A673 (cell line): ENCODE results near the gene NOP14. TPM values are rescaled to one million over a fixed set of nuclear protein-coding genes. Genes with fewer than 3 reads are reported as not detected.
"Not testable (repeated sequence)": the region's sequence is repeated elsewhere in the genome, so short reads cannot be mapped to it uniquely, and the experiment has no call there.

ENCODE experiments used
- BruUV-seq: library from RNA; stranded (reverse); fragments of 400-500 nt; replicated peaks from 2 replicates; lab custom pipeline; 2021; lab: Mats Ljungman, UMichigan
- CTCF ChIA-PET: fragments of 300-600 bp; sonication (Branson Sonifier 250); formaldehyde crosslinking; loops from one replicate; lab custom pipeline; 2022; ENCODE audit warnings: antibody characterized with exemption; lab: Charles Lee
- POLR2A ChIA-PET: fragments of 300-600 bp; sonication (Branson Sonifier 250); formaldehyde crosslinking; loops from one replicate; lab custom pipeline; 2022; ENCODE audit warnings: antibody characterized with exemption; ENCODE audit not compliant: low non-redundant PET; lab: Charles Lee
- DNase-seq: peaks from one replicate; pipeline ENCODE4 v3.0.0-alpha.2; 2015; ENCODE audit warnings: low spot score
- H3K27ac ChIP-seq: fragments of 200-600 bp; sonication (generic); 2 replicates; pipeline ENCODE4 v1.5.1; 2016; ENCODE audit warnings: mixed run types, low read depth, mild to moderate bottlenecking, mixed read lengths, antibody characterized with exemption, low read length; ENCODE audit not compliant: poor library complexity, severe bottlenecking
- H3K27me3 ChIP-seq: fragments of 200-600 bp; sonication (generic); replicated peaks from 2 replicates; pipeline ENCODE4 v1.6.1; 2017; ENCODE audit warnings: mixed run types, low read depth, mild to moderate bottlenecking, mixed read lengths, antibody characterized with exemption, low read length; ENCODE audit not compliant: insufficient read depth, poor library complexity
- H3K36me3 ChIP-seq: fragments of 200-600 bp; sonication (generic); 2 replicates; pipeline ENCODE4 v1.6.1; 2016; ENCODE audit warnings: mixed run types, mild to moderate bottlenecking, mixed read lengths, antibody characterized with exemption, low read length; ENCODE audit not compliant: insufficient read depth, poor library complexity, severe bottlenecking
- H3K4me1 ChIP-seq: fragments of 200-600 bp; sonication (generic); 2 replicates; pipeline ENCODE4 v1.6.1; 2017; ENCODE audit warnings: mixed run types, mild to moderate bottlenecking, mixed read lengths, antibody characterized with exemption, low read length; ENCODE audit not compliant: insufficient read depth, poor library complexity, severe bottlenecking
- H3K4me3 ChIP-seq: fragments of 200-600 bp; sonication (generic); 2 replicates; pipeline ENCODE4 v1.5.1; 2016; ENCODE audit warnings: low read depth, mixed run types, mild to moderate bottlenecking, mixed read lengths, low read length; ENCODE audit not compliant: poor library complexity, severe bottlenecking
- H3K9me3 ChIP-seq: fragments of 200-600 bp; sonication (generic); 2 replicates; pipeline ENCODE4 v1.6.1; 2016; ENCODE audit warnings: mixed run types, low read depth, mild to moderate bottlenecking, mixed read lengths, antibody characterized with exemption, low read length; ENCODE audit not compliant: poor library complexity, severe bottlenecking
- EZH2 ChIP-seq: fragments of 200-600 bp; sonication (generic); IDR thresholded peaks from 2 replicates; pipeline ENCODE4 v1.6.1; 2017; ENCODE audit warnings: borderline replicate concordance, low read depth, mild to moderate bottlenecking, mixed read lengths, antibody characterized with exemption, low read length; ENCODE audit not compliant: poor library complexity, severe bottlenecking
- intact Hi-C: fragments of 100-400 bp; cut with micrococcal nuclease; formaldehyde crosslinking; loops from one replicate; pipeline ENCODE4 v1.10.0; 2022; ENCODE audit not compliant: unreplicated experiment
- total RNA-seq: library from RNA; stranded (reverse); gene quantifications from 2 replicates; pipeline ENCODE4 v1.2.3, GENCODE V29; 2021
- TF ChIP-seq, protein P1 (sequence below): fragments of 300-800, 200-600 bp; sonication (generic); conservative IDR thresholded peaks from 2 replicates; pipeline ENCODE4 v1.5.1; 2017; ENCODE audit warnings: low read depth, mild to moderate bottlenecking, antibody characterized with exemption, low read length, moderate library complexity, mixed read lengths

NOP14 gene
- total RNA-seq, 1 experiment from 2014 or later: 69.9 TPM

DNA sequence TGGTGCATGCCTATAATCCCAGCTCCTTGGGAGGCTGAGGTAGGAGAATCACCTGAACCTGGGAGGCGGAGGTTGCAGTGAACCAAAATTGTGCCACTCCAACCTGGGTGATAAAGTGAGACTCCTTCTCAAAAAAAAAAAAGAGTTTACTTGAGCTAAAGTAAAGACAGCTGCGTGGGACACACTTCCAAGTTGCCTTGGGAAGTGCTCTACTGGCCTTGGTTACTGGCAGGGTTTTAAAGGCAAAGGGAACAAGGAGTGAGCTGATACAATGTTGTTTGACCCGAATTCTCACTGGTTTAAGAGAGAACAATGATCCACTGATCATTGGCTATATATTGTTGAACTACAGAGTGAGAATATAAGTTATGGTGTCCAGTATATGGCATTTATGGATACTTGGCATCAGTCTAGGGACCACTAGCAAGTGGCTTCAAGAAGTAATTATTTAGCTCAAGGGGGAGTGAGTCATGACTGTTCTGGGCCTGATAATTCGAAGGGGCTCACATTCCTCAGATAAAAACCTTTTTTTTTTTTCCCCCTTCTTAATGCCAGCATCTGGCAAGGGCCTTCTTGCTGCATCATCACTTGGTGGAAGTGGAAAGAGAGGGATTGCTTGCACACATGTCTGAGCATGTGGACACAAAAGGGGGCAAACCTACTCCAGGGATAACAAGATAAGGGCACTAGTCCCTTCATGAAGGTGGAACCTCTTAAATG is 32.5 kb upstream of the NOP14 start:
- CTCF ChIA-PET: no interaction called here
- POLR2A ChIA-PET: no interaction called here
- TF ChIP-seq EZH2: no peak
- TF ChIP-seq, protein P1, sequence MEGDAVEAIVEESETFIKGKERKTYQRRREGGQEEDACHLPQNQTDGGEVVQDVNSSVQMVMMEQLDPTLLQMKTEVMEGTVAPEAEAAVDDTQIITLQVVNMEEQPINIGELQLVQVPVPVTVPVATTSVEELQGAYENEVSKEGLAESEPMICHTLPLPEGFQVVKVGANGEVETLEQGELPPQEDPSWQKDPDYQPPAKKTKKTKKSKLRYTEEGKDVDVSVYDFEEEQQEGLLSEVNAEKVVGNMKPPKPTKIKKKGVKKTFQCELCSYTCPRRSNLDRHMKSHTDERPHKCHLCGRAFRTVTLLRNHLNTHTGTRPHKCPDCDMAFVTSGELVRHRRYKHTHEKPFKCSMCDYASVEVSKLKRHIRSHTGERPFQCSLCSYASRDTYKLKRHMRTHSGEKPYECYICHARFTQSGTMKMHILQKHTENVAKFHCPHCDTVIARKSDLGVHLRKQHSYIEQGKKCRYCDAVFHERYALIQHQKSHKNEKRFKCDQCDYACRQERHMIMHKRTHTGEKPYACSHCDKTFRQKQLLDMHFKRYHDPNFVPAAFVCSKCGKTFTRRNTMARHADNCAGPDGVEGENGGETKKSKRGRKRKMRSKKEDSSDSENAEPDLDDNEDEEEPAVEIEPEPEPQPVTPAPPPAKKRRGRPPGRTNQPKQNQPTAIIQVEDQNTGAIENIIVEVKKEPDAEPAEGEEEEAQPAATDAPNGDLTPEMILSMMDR: no peak
- intact Hi-C loops: no loop called here
- no peak for DNase-seq
- H3K4me3 ChIP-seq: no peak overlapping the region
- no TSS peak for BruUV-seq
- H3K4me1 ChIP-seq: no peaks in the 10 kb centered on the region
- H3K27me3 ChIP-seq: no peaks in the 10 kb centered on the region
- no peaks in the 10 kb centered on the region for H3K9me3 ChIP-seq
- H3K27ac ChIP-seq: no peak overlapping the region
- H3K36me3 ChIP-seq: no peaks in the 10 kb centered on the region

DNA sequence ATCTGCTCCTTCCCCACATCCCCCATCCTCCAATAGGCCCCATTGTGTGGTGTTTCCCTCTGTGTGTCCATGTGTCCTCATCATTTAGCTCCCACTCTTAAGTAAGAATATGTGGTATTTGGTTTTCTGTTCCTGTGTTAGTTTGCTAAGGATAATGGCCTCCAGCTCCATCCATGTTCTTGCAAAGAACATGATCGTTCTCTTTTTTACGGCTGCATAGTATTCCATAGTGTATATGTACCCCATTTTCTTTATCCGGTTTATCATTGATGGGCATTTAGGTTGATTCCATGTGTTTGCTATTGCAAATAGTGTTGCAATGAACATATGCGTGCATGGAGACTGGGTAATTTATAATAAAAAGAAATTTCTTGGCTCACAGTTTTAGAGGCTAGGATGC is 31.7 kb upstream of the NOP14 start:
- no TSS peak for BruUV-seq
- Histone ChIP-seq H3K36me3 (no peaks in the 10 kb centered on the region), H3K9me3 (no peaks in the 10 kb centered on the region), H3K27me3 (no peaks in the 10 kb centered on the region), H3K4me1 (no peaks in the 10 kb centered on the region), H3K4me3 (no peak overlapping the region), H3K27ac (no peak overlapping the region)
- POLR2A ChIA-PET: no interaction called here
- intact Hi-C loops: no loop called here
- CTCF ChIA-PET: no interaction called here
- no peak for DNase-seq
- TF ChIP-seq EZH2: no peak
- TF ChIP-seq, protein P1: no peak

GRCh38 chr4:2991243-2991642 is 28.0 kb upstream of the NOP14 start:
- BruUV-seq: no TSS peak
- no peaks in the 10 kb centered on the region for H3K36me3 ChIP-seq
- no peaks in the 10 kb centered on the region for H3K4me1 ChIP-seq
- DNase-seq: no peak
- H3K4me3 ChIP-seq: no peak overlapping the region
- no peak overlapping the region for H3K27ac ChIP-seq
- intact Hi-C loops: no loop called here
- POLR2A ChIA-PET: interaction anchor here (0.5 kb wide), 1 partner anchor 790 kb away, joined by 3 read pairs; no protein-coding TSS in a partner anchor
- CTCF ChIA-PET: no interaction called here
- no peaks in the 10 kb centered on the region for H3K9me3 ChIP-seq
- H3K27me3 ChIP-seq: no peaks in the 10 kb centered on the region
- TF ChIP-seq, protein P1: no peak
- TF ChIP-seq EZH2: no peak

GRCh38 chr4:2983715-2984114 is 20.5 kb upstream of the NOP14 start:
- H3K36me3 ChIP-seq, BruUV-seq, intact Hi-C loops, H3K4me3 ChIP-seq, H3K4me1 ChIP-seq, CTCF ChIA-PET, POLR2A ChIA-PET, DNase-seq, H3K9me3 ChIP-seq, H3K27me3 ChIP-seq, H3K27ac ChIP-seq: not testable (repeated sequence)
